GM12891 (cell line): ENCODE results near the gene HYAL2.

Source experiments
- DNase-seq: peaks from one replicate; pipeline ENCODE4 v3.0.0; 2011; ENCODE audit warnings: low spot score; ENCODE audit not compliant: insufficient read length
- FAIRE-seq: peaks from 2 replicates; lab custom pipeline; 2011; peaks lifted over from hg19 to GRCh38; lab: Jason Lieb, UNC
- PAX5 ChIP-seq: IDR thresholded peaks from 2 replicates; pipeline ENCODE4 v1.6.1; 2011; ENCODE audit warnings: low read length, moderate library complexity, mild to moderate bottlenecking; ENCODE audit not compliant: insufficient read depth, severe bottlenecking
- POLR2A ChIP-seq: IDR thresholded peaks from 2 replicates; pipeline ENCODE4 v1.6.1; 2011; ENCODE audit warnings: low read depth, low read length, control low read depth
- POLR2AphosphoS5 ChIP-seq: IDR thresholded peaks from 2 replicates; pipeline ENCODE4 v1.6.1; 2011; ENCODE audit warnings: low read depth, low read length, control low read depth
- POU2F2 ChIP-seq: IDR thresholded peaks from 2 replicates; pipeline ENCODE4 v1.6.1; 2011; ENCODE audit warnings: low read depth, mild to moderate bottlenecking, control low read depth, low read length, moderate library complexity
- SPI1 ChIP-seq: IDR thresholded peaks from 2 replicates; pipeline ENCODE4 v1.6.1; 2011; ENCODE audit warnings: low read depth, low read length, control low read depth
- TAF1 ChIP-seq: IDR thresholded peaks from 2 replicates; pipeline ENCODE4 v1.6.1; 2011; ENCODE audit warnings: low read depth, low read length, control low read depth

Gene HYAL2

DNA sequence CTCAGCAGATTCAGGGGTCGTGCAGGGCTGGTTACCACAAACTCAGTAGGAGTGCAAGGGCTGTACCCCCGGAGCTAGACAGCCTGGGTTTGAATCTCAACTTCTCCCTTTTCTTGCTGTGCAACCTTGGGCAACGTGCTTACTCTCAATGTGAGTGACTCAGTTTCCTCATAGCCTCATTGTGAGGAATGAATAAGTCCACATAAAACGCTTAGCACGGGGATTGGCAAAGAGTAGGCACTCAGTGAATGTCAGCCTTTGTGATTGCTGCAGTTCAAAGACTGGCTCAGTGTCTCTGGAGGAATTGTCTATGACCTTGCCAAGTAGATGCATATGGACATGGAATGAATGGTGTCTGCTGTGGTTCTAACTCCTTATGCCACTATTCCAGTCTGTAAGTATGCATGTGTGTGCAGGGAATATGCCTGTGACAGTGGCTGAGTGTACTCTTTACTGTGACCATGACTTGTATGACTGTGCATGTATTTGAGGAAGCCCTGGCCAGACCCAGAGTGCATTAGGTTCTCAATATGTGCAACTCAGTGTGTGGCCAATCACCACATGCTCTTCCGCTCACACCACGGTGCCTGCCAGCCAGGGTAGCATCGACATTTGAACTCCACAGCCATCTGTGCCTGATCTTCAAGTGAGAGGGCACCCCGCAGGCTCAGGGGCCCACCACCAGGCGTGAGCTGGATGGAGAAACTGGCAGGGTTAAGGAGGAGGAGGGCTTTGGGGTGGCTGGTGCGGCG lies 22.4 kb downstream of the HYAL2 start:
- no peak for FAIRE-seq
- TF ChIP-seq SPI1 (peak; percentile 38; the same call in 1 of the 2 replicates), PAX5 (no peak)
- DNase-seq: no peak

DNA sequence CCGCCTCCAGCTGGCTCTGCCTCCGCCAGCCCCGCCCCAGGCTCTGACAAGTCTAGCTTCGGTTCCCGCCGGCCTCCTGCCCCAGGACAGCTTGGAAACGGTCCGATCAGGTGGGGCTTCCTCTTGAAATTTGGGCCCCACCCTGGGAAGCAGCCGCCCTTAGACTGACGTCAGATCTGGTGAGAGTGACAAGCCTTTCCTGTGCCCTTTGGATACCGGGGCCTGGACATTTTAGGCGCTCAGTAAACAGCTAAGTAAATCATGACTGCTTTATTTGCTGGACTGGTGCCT lies 23.0 kb downstream of the HYAL2 start:
- DNase-seq: no peak
- TF ChIP-seq PAX5 (no peak), POLR2A (no peak), TAF1 (no peak), POU2F2 (no peak), POLR2AphosphoS5 (no peak), SPI1 (no peak)
- no peak for FAIRE-seq

DNA sequence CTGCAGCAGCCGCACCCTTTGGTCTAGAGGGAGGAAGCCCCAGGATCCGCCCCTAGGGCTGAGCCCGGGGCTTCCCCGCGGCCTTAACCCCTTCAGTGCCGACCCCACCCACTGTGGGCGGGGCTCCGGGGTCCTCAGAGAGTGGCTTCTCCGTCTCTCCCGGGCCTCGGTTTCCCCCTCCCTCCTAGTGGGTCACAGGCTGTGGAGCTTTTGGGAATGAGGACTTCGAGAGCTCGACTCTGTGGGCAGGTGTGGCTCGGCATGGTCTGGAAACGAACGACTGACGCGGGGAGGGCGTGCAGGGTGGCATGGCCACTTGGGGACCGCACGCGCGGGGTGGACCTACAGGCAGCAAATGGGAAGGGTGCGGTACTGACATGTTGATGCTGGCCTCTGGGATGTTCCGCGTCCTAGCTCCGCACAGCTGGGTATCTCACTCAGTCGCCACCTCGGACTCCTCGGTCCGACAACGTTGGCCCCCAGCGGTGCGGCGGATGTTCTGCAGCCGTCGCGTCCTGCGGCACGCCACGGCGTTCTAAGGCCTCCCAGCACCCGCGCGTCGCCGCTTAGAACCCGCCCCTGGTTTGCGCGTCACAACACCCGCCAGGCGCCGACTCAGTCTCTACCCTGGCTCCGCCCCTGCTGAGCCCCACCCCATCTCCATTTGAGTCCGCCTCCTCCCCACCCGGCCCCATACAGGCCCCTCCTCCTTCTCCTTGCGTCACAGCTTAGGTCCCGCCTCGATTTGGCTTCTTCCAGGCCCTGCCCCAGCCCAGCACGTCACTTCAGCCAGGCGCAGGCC lies 23.5 kb downstream of the HYAL2 start, which contains the start of the genes HYAL3 and NAA80:
HYAL3 (minus strand) TSS at position 570 of the 802 bp plus-strand sequence. CDS start 3,803 bp downstream, outside the sequence.
NAA80 (minus strand) TSS at position 570 of the 802 bp plus-strand sequence. CDS start 1,942 bp downstream, outside the sequence.
- DNase-seq (peak; percentile 95), FAIRE-seq (peak; percentile 99)

DNA sequence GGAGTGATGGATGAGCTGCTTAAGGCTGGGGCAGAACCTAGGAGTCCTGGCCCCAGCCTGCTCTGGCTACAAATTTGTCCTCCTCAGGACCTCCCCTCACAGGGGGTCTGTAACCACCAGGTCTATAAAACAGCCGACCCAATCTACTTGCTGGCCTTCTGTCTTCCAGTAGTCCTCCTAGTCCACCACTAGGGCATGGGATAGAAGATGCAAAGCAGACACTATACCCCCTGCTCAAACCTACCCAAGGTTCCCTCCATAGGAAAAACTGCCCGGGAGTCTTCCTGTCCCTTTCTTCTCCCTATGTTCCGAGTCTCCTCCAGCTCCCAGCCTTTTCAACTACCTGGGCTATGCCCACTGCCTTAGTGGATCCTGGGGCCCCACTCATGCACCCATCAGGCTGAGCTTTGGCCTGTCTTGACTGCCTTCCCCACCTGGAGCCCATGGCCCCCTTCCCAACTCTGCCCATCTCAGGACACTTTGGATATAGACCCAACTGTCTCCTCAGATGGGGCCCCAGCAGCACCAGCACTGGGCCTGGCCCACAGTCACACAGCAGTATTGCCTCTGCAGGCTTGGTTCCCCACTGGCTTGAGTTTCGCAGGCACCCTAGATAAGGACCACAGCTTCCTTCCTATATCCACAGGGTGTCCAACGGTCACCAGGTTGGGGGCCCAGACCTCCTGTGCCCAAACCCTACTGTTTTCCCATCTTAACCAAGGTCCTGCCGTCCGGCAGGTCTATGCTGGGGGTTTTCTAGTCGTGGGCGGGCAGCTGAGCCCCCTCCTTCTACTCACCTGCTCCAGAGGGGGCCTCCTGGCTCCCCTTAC lies 24.4 kb downstream of the HYAL2 start:
- FAIRE-seq: peak; percentile 16
- TF ChIP-seq SPI1 (no peak), POU2F2 (no peak), PAX5 (no peak), POLR2A (no peak), POLR2AphosphoS5 (no peak), TAF1 (no peak)
- no peak for DNase-seq

More for the DNA sequence above, 23.5 kb downstream of the HYAL2 start, which contains the start of the genes HYAL3 and NAA80:
- peak; percentile 88 for TF ChIP-seq POLR2A
- no peak for TF ChIP-seq TAF1
- TF ChIP-seq PAX5: no peak
- no peak for TF ChIP-seq POU2F2
- TF ChIP-seq SPI1: peak; percentile 38; the same call in 1 of the 2 replicates
- peak; percentile 86 for TF ChIP-seq POLR2AphosphoS5

DNA sequence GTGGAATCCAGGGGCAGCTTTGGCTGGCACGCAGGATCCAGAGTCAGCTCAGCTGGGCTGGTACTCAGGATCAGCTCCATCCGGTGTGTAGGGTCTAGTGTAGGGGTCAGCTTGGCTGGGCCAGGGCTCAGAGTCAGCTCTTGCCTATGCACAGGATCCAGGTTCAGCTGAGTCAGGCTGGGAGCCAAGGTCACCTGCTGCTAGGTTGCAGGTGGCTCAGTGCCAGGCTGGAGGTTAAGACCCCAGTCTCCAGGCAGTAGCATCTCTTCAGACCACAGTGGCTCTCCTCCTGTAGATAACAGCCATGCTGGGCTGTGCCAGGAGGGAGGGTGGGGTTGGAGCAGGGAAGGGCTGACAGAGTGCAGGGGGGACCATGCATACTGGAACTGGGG lies 25.2 kb downstream of the HYAL2 start:
- DNase-seq (no peak), FAIRE-seq (no peak)
- TF ChIP-seq PAX5 (no peak), POLR2A (no peak), TAF1 (no peak), SPI1 (no peak), POU2F2 (no peak), POLR2AphosphoS5 (no peak)

DNA sequence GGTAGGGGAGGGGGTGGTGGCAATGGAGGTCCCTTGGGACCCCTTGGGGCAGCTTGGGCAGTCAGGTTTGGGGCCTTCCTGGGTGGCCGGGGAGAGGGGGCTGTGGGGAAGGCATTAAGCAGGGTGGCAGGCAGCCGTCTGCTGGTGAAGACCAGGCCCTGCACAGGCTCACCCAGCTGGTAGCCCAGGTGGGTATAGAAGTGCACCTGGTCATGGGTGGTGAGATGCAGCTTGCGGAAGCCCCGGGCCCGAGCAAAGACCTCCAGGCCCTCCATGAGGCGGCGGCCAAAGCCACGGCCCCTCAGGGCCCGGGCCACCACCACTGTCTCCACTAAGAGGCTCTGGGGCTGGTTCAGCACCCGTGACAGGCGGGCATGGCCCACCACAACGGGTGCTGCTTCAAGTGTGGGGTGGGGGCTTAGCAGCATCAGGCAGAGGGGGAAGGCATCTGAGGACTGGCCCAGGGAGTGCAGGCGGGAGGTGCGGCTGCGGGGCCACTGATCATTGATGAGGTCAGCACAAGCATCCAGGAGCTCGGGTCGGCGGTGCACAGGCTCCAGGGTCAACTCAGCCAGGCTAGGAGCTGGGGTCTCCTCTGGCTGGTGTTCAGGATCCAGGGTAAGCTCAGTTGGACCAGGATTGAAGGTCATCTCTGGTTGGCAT lies 25.7 kb downstream of the HYAL2 start:
- no peak for TF ChIP-seq TAF1
- no peak for TF ChIP-seq SPI1
- TF ChIP-seq POLR2AphosphoS5: no peak
- TF ChIP-seq POLR2A: no peak
- TF ChIP-seq POU2F2: no peak
- no peak for TF ChIP-seq PAX5
- DNase-seq (no peak), FAIRE-seq (no peak)

DNA sequence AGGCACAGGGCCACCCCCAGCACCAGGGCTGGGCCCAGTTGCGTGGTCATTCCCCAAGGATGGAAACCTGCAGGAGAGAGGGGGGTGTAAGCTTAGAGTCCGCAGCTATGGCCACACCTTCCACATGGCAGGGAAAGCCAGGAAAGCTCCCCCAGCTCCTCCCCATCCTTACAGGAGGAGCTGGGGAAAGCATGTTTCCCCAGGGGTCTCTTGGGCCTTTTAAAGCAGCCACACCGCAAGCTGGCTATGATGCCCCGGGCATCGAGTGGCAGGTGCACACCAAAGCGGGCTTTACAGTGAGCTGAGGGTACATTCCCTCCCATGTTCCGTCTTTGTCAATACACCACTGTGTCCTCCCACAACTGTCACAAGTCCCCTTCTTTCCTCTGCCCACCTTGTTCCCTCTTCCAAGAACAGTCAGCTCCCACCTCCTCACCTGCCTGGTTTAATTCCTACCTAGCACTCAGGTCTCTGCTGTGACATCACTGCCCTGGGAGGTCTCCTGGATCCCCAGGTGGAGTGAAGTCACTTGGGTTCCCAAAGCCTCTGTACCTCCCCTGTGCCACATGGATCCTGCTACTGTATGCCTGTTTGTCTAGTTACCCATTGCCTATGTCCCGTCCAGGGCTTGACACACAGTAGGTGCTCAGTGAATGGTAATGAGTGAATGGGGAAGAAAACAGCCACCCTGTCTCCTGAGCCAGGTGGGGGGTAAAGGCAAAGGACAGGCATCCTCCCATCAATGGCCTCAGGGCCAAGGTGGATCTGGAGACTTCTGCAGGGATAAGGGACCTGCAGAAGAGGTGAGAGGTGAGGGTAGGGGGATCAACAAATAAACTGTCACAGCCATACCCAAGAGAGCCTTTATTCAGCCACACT lies 26.8 kb downstream of the HYAL2 start:
- DNase-seq (no peak), FAIRE-seq (no peak)
- TF ChIP-seq POLR2AphosphoS5 (no peak), SPI1 (no peak), POLR2A (no peak), PAX5 (no peak)

DNA sequence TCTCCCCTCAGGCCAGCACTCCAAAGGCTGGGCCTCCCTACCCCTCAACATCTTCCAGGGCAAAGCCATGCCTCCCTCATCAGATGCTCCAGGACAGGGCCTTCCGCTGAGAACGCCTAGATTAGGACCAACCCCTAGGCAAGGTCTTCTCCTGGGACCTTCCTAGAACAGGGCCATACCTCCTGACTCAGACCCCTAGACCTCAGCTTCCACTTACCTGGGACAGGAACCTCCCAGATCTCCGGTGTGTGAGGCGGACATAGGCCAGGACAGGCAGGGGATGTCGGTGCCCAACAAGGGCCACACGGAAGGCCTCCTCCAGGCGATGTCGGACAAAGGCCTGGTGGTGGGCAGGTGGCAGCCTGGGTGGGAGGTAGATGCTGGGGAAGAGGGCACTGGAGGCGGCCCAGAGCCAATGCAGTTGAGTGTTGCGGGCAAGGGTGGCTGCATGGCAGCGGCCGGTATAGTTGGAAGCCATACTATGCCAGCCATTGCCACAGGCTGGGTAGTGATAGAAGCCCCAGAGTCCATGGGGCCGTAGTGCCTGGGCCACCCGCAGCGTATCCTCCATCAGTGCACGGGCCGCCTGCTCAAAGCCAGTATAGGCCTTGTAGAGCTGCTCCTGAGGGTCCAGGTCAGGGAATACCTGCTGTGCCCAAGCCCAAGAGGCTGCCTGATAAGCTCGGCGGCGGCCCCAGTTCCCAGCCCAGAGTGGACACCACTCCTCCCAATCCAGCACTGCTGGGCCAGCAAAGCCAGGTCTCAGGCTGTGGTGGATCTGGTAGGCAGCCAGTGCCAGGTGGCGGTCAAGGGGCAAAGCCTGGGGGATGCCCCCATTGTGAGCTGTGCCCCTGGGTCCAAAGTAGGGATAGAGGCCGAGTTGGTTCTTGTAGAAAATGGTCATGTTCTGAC lies 27.8 kb downstream of the HYAL2 start:
- TF ChIP-seq PAX5 (no peak), POU2F2 (no peak), POLR2AphosphoS5 (no peak), TAF1 (no peak), SPI1 (no peak), POLR2A (no peak)
- FAIRE-seq (no peak), DNase-seq (no peak)
